Natural killer cell (primary cell): ENCODE data around the gene SMARCB1. TPM values are rescaled to one million over a fixed set of nuclear protein-coding genes. Genes with fewer than 3 reads are reported as not detected.

Experiments
- ATAC-seq, 3 donors: fragments of 150-1000 bp in 2 of 3; fragments of 200-7000 bp in 1 of 3; cut with Tn5 transposase; 1 replicate in 1 of 3; 2 replicates in 2 of 3; pipeline ENCODE4 v1.10.0; 2021; ENCODE audit warnings: mild to moderate bottlenecking in 2 of 3, moderate library complexity in 2 of 3
- DNase-seq, 2 donors: peaks; one replicate each; pipeline versions ENCODE4 v3.0.0 to v3.0.0-alpha.2; 2013 to 2021; ENCODE audit warnings: mixed read lengths in 1 of 2
- H3K27ac ChIP-seq: one replicate; pipeline ENCODE4 v1.5.1; 2013; ENCODE audit warnings: mild to moderate bottlenecking, low read length
- H3K27me3 ChIP-seq: one replicate; pipeline ENCODE4 v1.6.1; 2013; ENCODE audit warnings: low read length; ENCODE audit not compliant: control insufficient read depth, insufficient read depth
- H3K36me3 ChIP-seq: one replicate; pipeline ENCODE4 v1.6.1; 2013; ENCODE audit warnings: low read length; ENCODE audit not compliant: control insufficient read depth, insufficient read depth
- H3K4me1 ChIP-seq: one replicate; pipeline ENCODE4 v1.6.1; 2013; ENCODE audit warnings: low read length; ENCODE audit not compliant: control insufficient read depth, insufficient read depth
- H3K4me3 ChIP-seq: one replicate; pipeline ENCODE4 v1.5.1; 2013; ENCODE audit warnings: low read length
- H3K9me3 ChIP-seq: one replicate; pipeline ENCODE4 v1.6.1; 2013; ENCODE audit warnings: low read length; ENCODE audit not compliant: control insufficient read depth, insufficient read depth
- H3K27ac Mint-ChIP-seq, 2 donors: one replicate each; pipeline ENCODE4 v1.8.0; 2022; ENCODE audit warnings: mild to moderate bottlenecking in 2 of 2, mixed read lengths in 2 of 2, moderate library complexity in 1 of 2
- H3K27me3 Mint-ChIP-seq, 2 donors: one replicate each; pipeline ENCODE4 v1.8.0; 2022; ENCODE audit warnings: low read depth in 2 of 2, mixed read lengths in 2 of 2
- H3K36me3 Mint-ChIP-seq: one replicate; pipeline ENCODE4 v1.8.0; 2022; ENCODE audit warnings: mixed read lengths
- H3K4me1 Mint-ChIP-seq, 2 donors: one replicate each; pipeline ENCODE4 v1.8.0; 2022; ENCODE audit warnings: mixed read lengths in 2 of 2
- H3K4me3 Mint-ChIP-seq: one replicate; pipeline ENCODE4 v1.8.0; 2022; ENCODE audit warnings: mild to moderate bottlenecking, moderate library complexity, mixed read lengths
- H3K9me3 Mint-ChIP-seq, 2 donors: one replicate each; pipeline ENCODE4 v1.8.0; 2022; ENCODE audit warnings: mixed read lengths in 2 of 2
- WGBS: methylation state at CpG from one replicate; pipeline ENCODE4 v1.1.7; 2013; ENCODE audit warnings: missing lambda C conversion rate; ENCODE audit not compliant: insufficient coverage; 5-methylcytosine and 5-hydroxymethylcytosine counted together
- intact Hi-C: fragments of 100-400 bp; cut with micrococcal nuclease; formaldehyde crosslinking; loops from one replicate; pipeline ENCODE4 v1.14.2; 2022
- total RNA-seq, 4 donors: library from RNA; stranded (reverse); fragments of 120-200 nt in 1 of 4; gene quantifications; one replicate each; pipeline versions ENCODE4 v1.2.3 to v1.2.4, GENCODE V29; 2013 to 2022
- TF ChIP-seq, protein P1 (sequence below): fragments of 200-600 bp; IDR thresholded peaks from one replicate; pipeline ENCODE4 v1.8.0; 2022; ENCODE audit warnings: antibody characterized with exemption

Gene SMARCB1
- total RNA-seq, 3 donors from 2014 or later (not counting 1 experiment from before 2014, with no cell fraction given) = 56.3 to 76.9 (median 69.8) TPM

GRCh38 chr22:23868580-23868979 lies 81.8 kb downstream of the SMARCB1 start:
- Mint-ChIP-seq H3K4me3 (no peak overlapping the region), H3K27me3 (no peaks in the 10 kb centered on the region), H3K36me3 (no peaks in the 10 kb centered on the region), H3K4me1 (no peaks in the 10 kb centered on the region), H3K27ac (no peak overlapping the region), H3K9me3 (no peaks in the 10 kb centered on the region)
- no peaks in the 10 kb centered on the region for H3K9me3 ChIP-seq
- DNase-seq (no peak), ATAC-seq (no peak)
- peaks cover 25% of the 10 kb centered on the region for H3K36me3 ChIP-seq
- H3K4me3 ChIP-seq = no peak overlapping the region
- 100% methylated on average over 4 of the region's 4 CpGs for WGBS
- no peaks in the 10 kb centered on the region for H3K27me3 ChIP-seq
- intact Hi-C loops = no loop called here
- no peak overlapping the region for H3K27ac ChIP-seq
- H3K4me1 ChIP-seq = no peaks in the 10 kb centered on the region
- TF ChIP-seq, protein P1, sequence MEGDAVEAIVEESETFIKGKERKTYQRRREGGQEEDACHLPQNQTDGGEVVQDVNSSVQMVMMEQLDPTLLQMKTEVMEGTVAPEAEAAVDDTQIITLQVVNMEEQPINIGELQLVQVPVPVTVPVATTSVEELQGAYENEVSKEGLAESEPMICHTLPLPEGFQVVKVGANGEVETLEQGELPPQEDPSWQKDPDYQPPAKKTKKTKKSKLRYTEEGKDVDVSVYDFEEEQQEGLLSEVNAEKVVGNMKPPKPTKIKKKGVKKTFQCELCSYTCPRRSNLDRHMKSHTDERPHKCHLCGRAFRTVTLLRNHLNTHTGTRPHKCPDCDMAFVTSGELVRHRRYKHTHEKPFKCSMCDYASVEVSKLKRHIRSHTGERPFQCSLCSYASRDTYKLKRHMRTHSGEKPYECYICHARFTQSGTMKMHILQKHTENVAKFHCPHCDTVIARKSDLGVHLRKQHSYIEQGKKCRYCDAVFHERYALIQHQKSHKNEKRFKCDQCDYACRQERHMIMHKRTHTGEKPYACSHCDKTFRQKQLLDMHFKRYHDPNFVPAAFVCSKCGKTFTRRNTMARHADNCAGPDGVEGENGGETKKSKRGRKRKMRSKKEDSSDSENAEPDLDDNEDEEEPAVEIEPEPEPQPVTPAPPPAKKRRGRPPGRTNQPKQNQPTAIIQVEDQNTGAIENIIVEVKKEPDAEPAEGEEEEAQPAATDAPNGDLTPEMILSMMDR = no peak

GRCh38 chr22:23874871-23875270 lies 88.1 kb downstream of the SMARCB1 start:
- WGBS = 94% methylated on average over 3 of the region's 4 CpGs

DNA sequence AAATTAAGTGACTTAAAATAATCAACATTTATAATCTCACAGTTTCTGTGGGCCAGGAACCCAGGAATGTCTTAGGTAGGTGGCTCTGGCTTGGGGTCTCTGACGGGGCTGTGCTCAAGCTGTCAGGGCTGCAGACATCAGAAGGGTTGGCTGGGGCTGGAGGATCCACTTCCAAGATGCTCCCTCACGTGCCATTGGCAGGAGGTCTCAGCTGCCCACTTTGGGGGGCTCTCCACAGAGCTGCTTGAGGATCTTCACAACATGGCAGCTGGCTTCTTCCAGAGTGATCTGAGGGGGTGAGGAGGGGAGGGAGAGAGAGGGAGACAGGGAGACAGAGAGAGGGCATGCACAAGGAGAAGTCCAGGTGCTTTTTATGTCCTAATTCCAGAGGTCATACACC lies 89.0 kb downstream of the SMARCB1 start:
- ATAC-seq = no peak
- 87% methylated on average over 2 of the region's 2 CpGs for WGBS
- no peaks in the 10 kb centered on the region for H3K4me1 Mint-ChIP-seq

More at GRCh38 chr22:23874871-23875270, 88.1 kb downstream of the SMARCB1 start:
- no peak for DNase-seq
- TF ChIP-seq, protein P1 = no peak
- Histone ChIP-seq H3K4me1 (no peaks in the 10 kb centered on the region), H3K36me3 (peaks cover 6% of the 10 kb centered on the region), H3K4me3 (no peak overlapping the region), H3K27ac (no peak overlapping the region), H3K27me3 (no peaks in the 10 kb centered on the region), H3K9me3 (no peaks in the 10 kb centered on the region)
- no peak overlapping the region for H3K4me3 Mint-ChIP-seq
- H3K27me3 Mint-ChIP-seq = no peaks in the 10 kb centered on the region
- H3K36me3 Mint-ChIP-seq = no peaks in the 10 kb centered on the region
- no peak for ATAC-seq
- H3K27ac Mint-ChIP-seq = no peak overlapping the region
- no peaks in the 10 kb centered on the region for H3K9me3 Mint-ChIP-seq
- intact Hi-C loops = no loop called here
- H3K4me1 Mint-ChIP-seq = no peaks in the 10 kb centered on the region

GRCh38 chr22:23877566-23877965 lies 90.8 kb downstream of the SMARCB1 start:
- Histone ChIP-seq H3K36me3 (peaks cover 2% of the 10 kb centered on the region), H3K4me3 (no peak overlapping the region)

More for the DNA sequence above, 89.0 kb downstream of the SMARCB1 start:
- Mint-ChIP-seq H3K9me3 (no peaks in the 10 kb centered on the region), H3K36me3 (no peaks in the 10 kb centered on the region), H3K27ac (no peak overlapping the region), H3K4me3 (no peak overlapping the region), H3K27me3 (no peaks in the 10 kb centered on the region)
- no peak overlapping the region for H3K4me3 ChIP-seq
- H3K9me3 ChIP-seq = no peaks in the 10 kb centered on the region
- DNase-seq = no peak
- intact Hi-C loops = no loop called here
- no peak overlapping the region for H3K27ac ChIP-seq
- H3K27me3 ChIP-seq = no peaks in the 10 kb centered on the region
- no peaks in the 10 kb centered on the region for H3K4me1 ChIP-seq
- H3K36me3 ChIP-seq = no peaks in the 10 kb centered on the region
- TF ChIP-seq, protein P1 = no peak

More at GRCh38 chr22:23877566-23877965, 90.8 kb downstream of the SMARCB1 start:
- no peak for ATAC-seq
- intact Hi-C loops = no loop called here
- no peaks in the 10 kb centered on the region for H3K36me3 Mint-ChIP-seq
- H3K4me1 Mint-ChIP-seq = no peaks in the 10 kb centered on the region
- Histone ChIP-seq H3K4me1 (no peaks in the 10 kb centered on the region), H3K27me3 (no peaks in the 10 kb centered on the region), H3K27ac (no peak overlapping the region), H3K9me3 (no peaks in the 10 kb centered on the region)
- TF ChIP-seq, protein P1 = no peak
- H3K4me3 Mint-ChIP-seq = no peak overlapping the region
- H3K27ac Mint-ChIP-seq = no peak overlapping the region
- no peaks in the 10 kb centered on the region for H3K9me3 Mint-ChIP-seq
- H3K27me3 Mint-ChIP-seq = no peaks in the 10 kb centered on the region
- no peak for DNase-seq
- 95% methylated on average over 8 of the region's 8 CpGs for WGBS
